ENCODE results near the gene PITRM1.

GRCh38 chr10:3090914-3091787 is 81.4 kb downstream of the PITRM1 start:
- TF ChIP-seq, protein P1, sequence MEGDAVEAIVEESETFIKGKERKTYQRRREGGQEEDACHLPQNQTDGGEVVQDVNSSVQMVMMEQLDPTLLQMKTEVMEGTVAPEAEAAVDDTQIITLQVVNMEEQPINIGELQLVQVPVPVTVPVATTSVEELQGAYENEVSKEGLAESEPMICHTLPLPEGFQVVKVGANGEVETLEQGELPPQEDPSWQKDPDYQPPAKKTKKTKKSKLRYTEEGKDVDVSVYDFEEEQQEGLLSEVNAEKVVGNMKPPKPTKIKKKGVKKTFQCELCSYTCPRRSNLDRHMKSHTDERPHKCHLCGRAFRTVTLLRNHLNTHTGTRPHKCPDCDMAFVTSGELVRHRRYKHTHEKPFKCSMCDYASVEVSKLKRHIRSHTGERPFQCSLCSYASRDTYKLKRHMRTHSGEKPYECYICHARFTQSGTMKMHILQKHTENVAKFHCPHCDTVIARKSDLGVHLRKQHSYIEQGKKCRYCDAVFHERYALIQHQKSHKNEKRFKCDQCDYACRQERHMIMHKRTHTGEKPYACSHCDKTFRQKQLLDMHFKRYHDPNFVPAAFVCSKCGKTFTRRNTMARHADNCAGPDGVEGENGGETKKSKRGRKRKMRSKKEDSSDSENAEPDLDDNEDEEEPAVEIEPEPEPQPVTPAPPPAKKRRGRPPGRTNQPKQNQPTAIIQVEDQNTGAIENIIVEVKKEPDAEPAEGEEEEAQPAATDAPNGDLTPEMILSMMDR (IDR thresholded peaks at IDR 0.05; ENCODE audit: poor library complexity, severe bottlenecking) = no peak
- TF ChIP-seq EZH2 (IDR thresholded peaks at IDR 0.05; ENCODE audit: borderline replicate concordance, insufficient read depth, low read length, poor library complexity, severe bottlenecking) = no peak
- TF ChIP-seq, protein P2, sequence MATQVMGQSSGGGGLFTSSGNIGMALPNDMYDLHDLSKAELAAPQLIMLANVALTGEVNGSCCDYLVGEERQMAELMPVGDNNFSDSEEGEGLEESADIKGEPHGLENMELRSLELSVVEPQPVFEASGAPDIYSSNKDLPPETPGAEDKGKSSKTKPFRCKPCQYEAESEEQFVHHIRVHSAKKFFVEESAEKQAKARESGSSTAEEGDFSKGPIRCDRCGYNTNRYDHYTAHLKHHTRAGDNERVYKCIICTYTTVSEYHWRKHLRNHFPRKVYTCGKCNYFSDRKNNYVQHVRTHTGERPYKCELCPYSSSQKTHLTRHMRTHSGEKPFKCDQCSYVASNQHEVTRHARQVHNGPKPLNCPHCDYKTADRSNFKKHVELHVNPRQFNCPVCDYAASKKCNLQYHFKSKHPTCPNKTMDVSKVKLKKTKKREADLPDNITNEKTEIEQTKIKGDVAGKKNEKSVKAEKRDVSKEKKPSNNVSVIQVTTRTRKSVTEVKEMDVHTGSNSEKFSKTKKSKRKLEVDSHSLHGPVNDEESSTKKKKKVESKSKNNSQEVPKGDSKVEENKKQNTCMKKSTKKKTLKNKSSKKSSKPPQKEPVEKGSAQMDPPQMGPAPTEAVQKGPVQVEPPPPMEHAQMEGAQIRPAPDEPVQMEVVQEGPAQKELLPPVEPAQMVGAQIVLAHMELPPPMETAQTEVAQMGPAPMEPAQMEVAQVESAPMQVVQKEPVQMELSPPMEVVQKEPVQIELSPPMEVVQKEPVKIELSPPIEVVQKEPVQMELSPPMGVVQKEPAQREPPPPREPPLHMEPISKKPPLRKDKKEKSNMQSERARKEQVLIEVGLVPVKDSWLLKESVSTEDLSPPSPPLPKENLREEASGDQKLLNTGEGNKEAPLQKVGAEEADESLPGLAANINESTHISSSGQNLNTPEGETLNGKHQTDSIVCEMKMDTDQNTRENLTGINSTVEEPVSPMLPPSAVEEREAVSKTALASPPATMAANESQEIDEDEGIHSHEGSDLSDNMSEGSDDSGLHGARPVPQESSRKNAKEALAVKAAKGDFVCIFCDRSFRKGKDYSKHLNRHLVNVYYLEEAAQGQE (IDR thresholded peaks at IDR 0.05; ENCODE audit: borderline replicate concordance) = no peak
- TF ChIP-seq EP300 (conservative IDR thresholded peaks at IDR 0.05; ENCODE audit: poor library complexity, severe bottlenecking) = no peak
- TF ChIP-seq POLR2AphosphoS5 (IDR thresholded peaks at IDR 0.05) = no peak
- TF ChIP-seq SMC3 (conservative IDR thresholded peaks at IDR 0.05; ENCODE audit: poor library complexity) = no peak
- no peak for TF ChIP-seq MXI1 (conservative IDR thresholded peaks at IDR 0.05; ENCODE audit: poor library complexity, severe bottlenecking)
- no peak for TF ChIP-seq TAF1 (IDR thresholded peaks at IDR 0.05; ENCODE audit: low read depth)
- no peak for TF ChIP-seq RAD21 (conservative IDR thresholded peaks at IDR 0.05)

Data from neural cell (in vitro differentiated cells).